CD14-positive monocyte (primary cell): ENCODE results near the gene FAM53B. TPM values are rescaled to one million over a fixed set of nuclear protein-coding genes. Genes with fewer than 3 reads are reported as not detected.
A peak's percentile ranks its signal among the peaks of the same experiment; 100 is the strongest.

Source experiments
- DNase-seq, 3 donors: peaks; one replicate each; pipeline ENCODE4 v3.0.0-alpha.2; 2011 to 2022
- H2AFZ ChIP-seq: 2 replicates; pipeline ENCODE4 v1.6.0; 2012; ENCODE audit warnings: mild to moderate bottlenecking, low read depth, low read length, inconsistent platforms; ENCODE audit not compliant: insufficient read depth, poor library complexity, severe bottlenecking
- H3K27ac ChIP-seq, 2 donors: 1 replicate in 1 of 2; 2 replicates in 1 of 2; pipeline ENCODE4 v1.5.1; 2012 to 2013; ENCODE audit warnings: low read length in 2 of 2, control low read depth in 1 of 2, inconsistent platforms in 1 of 2, low read depth in 1 of 2, mild to moderate bottlenecking in 1 of 2
- H3K27me3 ChIP-seq, 2 donors: one replicate each; pipeline versions ENCODE4 v1.6.0 to v1.6.1; 2011 to 2013; ENCODE audit warnings: low read length in 2 of 2; ENCODE audit not compliant: control insufficient read depth in 2 of 2, insufficient read depth in 2 of 2
- H3K36me3 ChIP-seq, 2 donors: replicated peaks in 1 of 2; 1 replicate in 1 of 2; 2 replicates in 1 of 2; pipeline versions ENCODE4 v1.5.1 to v1.6.1; 2012 to 2013; ENCODE audit warnings: low read length in 2 of 2, control low read depth in 1 of 2, inconsistent platforms in 1 of 2, mild to moderate bottlenecking in 1 of 2; ENCODE audit not compliant: insufficient read depth in 2 of 2, control insufficient read depth in 1 of 2
- H3K4me1 ChIP-seq, 2 donors: 1 replicate in 1 of 2; 2 replicates in 1 of 2; pipeline versions ENCODE4 v1.5.1 to v1.6.1; 2012 to 2013; ENCODE audit warnings: low read length in 2 of 2, control low read depth in 1 of 2, inconsistent platforms in 1 of 2, mild to moderate bottlenecking in 1 of 2, moderate library complexity in 1 of 2; ENCODE audit not compliant: insufficient read depth in 2 of 2, control insufficient read depth in 1 of 2
- H3K4me2 ChIP-seq: replicated peaks from 2 replicates; pipeline ENCODE3; 2012; ENCODE audit warnings: low read length, moderate library complexity, mild to moderate bottlenecking; ENCODE audit not compliant: poor library complexity, severe bottlenecking; ENCODE audit errors: extremely low read depth
- H3K4me3 ChIP-seq, 3 experiments: fragments of 200-600 bp in 1 of 3; sonication (generic) in 1 of 3; replicated peaks in 1 of 3; 1 replicate in 2 of 3; 2 replicates in 1 of 3; pipeline ENCODE4 v1.5.1; 2011 to 2013; ENCODE audit warnings: low read length in 3 of 3, mild to moderate bottlenecking in 3 of 3, control low read depth in 2 of 3, low read depth in 2 of 3, inconsistent platforms in 1 of 3, moderate library complexity in 1 of 3
- H3K79me2 ChIP-seq: 2 replicates; pipeline ENCODE4 v1.6.0; 2012; ENCODE audit warnings: mild to moderate bottlenecking, control low read depth, inconsistent platforms, low read length, moderate library complexity; ENCODE audit not compliant: insufficient read depth
- H3K9ac ChIP-seq: 2 replicates; pipeline ENCODE4 v1.6.0; 2017; ENCODE audit warnings: low read length, mild to moderate bottlenecking; ENCODE audit not compliant: insufficient read depth, poor library complexity, severe bottlenecking
- H3K9me3 ChIP-seq, 2 donors: replicated peaks in 1 of 2; 1 replicate in 1 of 2; 2 replicates in 1 of 2; pipeline versions ENCODE4 v1.5.1 to v1.6.1; 2012 to 2013; ENCODE audit warnings: low read length in 2 of 2, control low read depth in 1 of 2; ENCODE audit not compliant: control insufficient read depth in 1 of 2, insufficient read depth in 1 of 2
- H4K20me1 ChIP-seq: 2 replicates; pipeline ENCODE4 v1.6.0; 2012; ENCODE audit warnings: mild to moderate bottlenecking, low read length, control low read depth, moderate library complexity; ENCODE audit not compliant: insufficient read depth
- H3K27ac Mint-ChIP-seq, 7 donors: one replicate each; pipeline ENCODE4 v1.8.0; 2020; ENCODE audit warnings: mild to moderate bottlenecking in 7 of 7, mixed read lengths in 7 of 7, moderate library complexity in 6 of 7, inconsistent platforms in 2 of 7
- H3K27me3 Mint-ChIP-seq, 3 donors: one replicate each; pipeline ENCODE4 v1.8.0; 2021 to 2022; ENCODE audit warnings: low read depth in 3 of 3, mild to moderate bottlenecking in 3 of 3, mixed read lengths in 3 of 3, moderate library complexity in 3 of 3, inconsistent platforms in 1 of 3
- H3K36me3 Mint-ChIP-seq, 2 donors: one replicate each; pipeline ENCODE4 v1.8.0; 2020; ENCODE audit warnings: mixed read lengths in 2 of 2, inconsistent platforms in 1 of 2, mild to moderate bottlenecking in 1 of 2
- H3K4me1 Mint-ChIP-seq: one replicate; pipeline ENCODE4 v1.8.0; 2020; ENCODE audit warnings: mild to moderate bottlenecking, mixed read lengths
- H3K4me3 Mint-ChIP-seq, 2 donors: one replicate each; pipeline ENCODE4 v1.8.0; 2020; ENCODE audit warnings: mild to moderate bottlenecking in 2 of 2, mixed read lengths in 2 of 2, moderate library complexity in 1 of 2
- H3K9me3 Mint-ChIP-seq, 7 donors: one replicate each; pipeline ENCODE4 v1.8.0; 2020 to 2022; ENCODE audit warnings: mixed read lengths in 7 of 7, mild to moderate bottlenecking in 6 of 7, moderate library complexity in 6 of 7, inconsistent platforms in 2 of 7
- CTCF ChIP-seq: fragments of 200-600 bp; IDR thresholded peaks from one replicate; pipeline ENCODE4 v1.8.0; 2022; ENCODE audit warnings: antibody characterized with exemption, mild to moderate bottlenecking
- WGBS: methylation state at CpG from one replicate; pipeline ENCODE4 v1.1.5; 2013; ENCODE audit warnings: missing lambda C conversion rate; ENCODE audit not compliant: insufficient coverage; 5-methylcytosine and 5-hydroxymethylcytosine counted together
- intact Hi-C, 2 donors: fragments of 100-400 bp; cut with micrococcal nuclease; formaldehyde crosslinking; loops; one replicate each; pipeline versions ENCODE4 v1.15.0 to v1.15.1; 2023
- polyA plus RNA-seq, 3 donors: library from polyadenylated mRNA; depleted of rRNA in 1 of 3; unstranded in 2 of 3; stranded (reverse) in 1 of 3; fragments of 300-500 nt in 2 of 3; fragments of >200 nt in 1 of 3; fragmentation: Illumina TruSeq in 2 of 3; gene quantifications; 1 replicate in 2 of 3; 2 replicates in 1 of 3; pipeline ENCODE4 v1.2.3, GENCODE V29; 2012 to 2021

The FAM53B gene
- polyA plus RNA-seq, 3 donors = 5.8 to 23.3 (median 12.6) TPM

- Mint-ChIP-seq H3K4me1 (peaks cover 42% of the 10 kb centered on the region), H3K36me3 (peaks cover 55 to 84% of the 10 kb centered on the region in 2 donors), H3K27me3 (peaks cover 0 to 2% (median 0%) of the 10 kb centered on the region in 3 donors), H3K4me3 (no peak overlapping the region), H3K27ac (peak overlapping the region in 3 of 7 donors; percentile 35 to 83 (median 38)), H3K9me3 (no peaks in the 10 kb centered on the region)
- Histone ChIP-seq H4K20me1 (peaks cover 97% of the 10 kb centered on the region), H3K9ac (no peak overlapping the region), H3K79me2 (peaks cover 87% of the 10 kb centered on the region), H3K4me2 (no peak overlapping the region), H3K27ac (peak overlapping the region in 1 of 2 donors; percentile 52), H3K9me3 (no peaks in the 10 kb centered on the region), H3K4me3 (no peak overlapping the region), H2AFZ (no peak overlapping the region), H3K27me3 (no peaks in the 10 kb centered on the region), H3K4me1 (peaks cover 32 to 34% of the 10 kb centered on the region in 2 donors), H3K36me3 (peaks cover 39 to 66% of the 10 kb centered on the region in 2 donors)
- TF ChIP-seq CTCF = no peak
- WGBS = 97% methylated on average over 10 of the region's 15 CpGs
- intact Hi-C loops = no loop called here
- no peak for DNase-seq
Observed at GRCh38 chr10:124667425-124668345, 76.5 kb downstream of the FAM53B start.

- H2AFZ ChIP-seq = no peak overlapping the region
- no peak overlapping the region for H3K9ac ChIP-seq
- no peak overlapping the region for H3K4me2 ChIP-seq
- no peak for TF ChIP-seq CTCF
- peaks cover 39 to 67% of the 10 kb centered on the region in 2 donors for H3K36me3 ChIP-seq
- H3K9me3 ChIP-seq = no peaks in the 10 kb centered on the region
- Mint-ChIP-seq H3K27ac (peak overlapping the region in 1 of 7 donors; percentile 72), H3K9me3 (no peaks in the 10 kb centered on the region), H3K27me3 (peaks cover 0 to 2% (median 0%) of the 10 kb centered on the region in 3 donors), H3K4me1 (peaks cover 33% of the 10 kb centered on the region), H3K4me3 (no peak overlapping the region), H3K36me3 (peaks cover 58 to 85% of the 10 kb centered on the region in 2 donors)
- no peak overlapping the region for H3K4me3 ChIP-seq
- DNase-seq = no peak
- peak overlapping the region in 1 of 2 donors; percentile 52 for H3K27ac ChIP-seq
- peaks cover 100% of the 10 kb centered on the region for H4K20me1 ChIP-seq
- H3K27me3 ChIP-seq = no peaks in the 10 kb centered on the region
- peaks cover 20 to 22% of the 10 kb centered on the region in 2 donors for H3K4me1 ChIP-seq
- intact Hi-C loops = no loop called here
- WGBS = 94% methylated on average over 5 of the region's 10 CpGs
- peaks cover 92% of the 10 kb centered on the region for H3K79me2 ChIP-seq
Observed at GRCh38 chr10:124666494-124666893, 77.7 kb downstream of the FAM53B start.
